GM21786 (cell line): ENCODE data around the gene DISP3.

ENCODE experiments used
- ATAC-seq: cut with Tn5 transposase; IDR thresholded peaks from one replicate; pipeline ENCODE4 v1.9.1; 2021; ENCODE audit not compliant: unreplicated experiment

Gene DISP3

GRCh38 chr1:11486231-11487009 is 7.5 kb downstream of the DISP3 start:
- ATAC-seq: no peak

- ATAC-seq: no peak
Measured at GRCh38 chr1:11487196-11487751, 8.3 kb downstream of the DISP3 start.

GRCh38 chr1:11488201-11488770 is 9.3 kb downstream of the DISP3 start:
- ATAC-seq: no peak

GRCh38 chr1:11488966-11489625 is 10.1 kb downstream of the DISP3 start:
- no peak for ATAC-seq

- ATAC-seq: no peak
Measured at GRCh38 chr1:11492235-11492634, 13.3 kb downstream of the DISP3 start.

- no peak for ATAC-seq
Measured at GRCh38 chr1:11493972-11494655, 15.2 kb downstream of the DISP3 start.

- no peak for ATAC-seq
Measured at GRCh38 chr1:11494771-11495170, 15.8 kb downstream of the DISP3 start.

- ATAC-seq: no peak
Measured at GRCh38 chr1:11495579-11495978, 16.6 kb downstream of the DISP3 start.

GRCh38 chr1:11496551-11497080 is 17.7 kb downstream of the DISP3 start:
- no peak for ATAC-seq

GRCh38 chr1:11498956-11499594 is 20.1 kb downstream of the DISP3 start:
- ATAC-seq: no peak

GRCh38 chr1:11499601-11500331 is 20.8 kb downstream of the DISP3 start:
- ATAC-seq: no peak

- no peak for ATAC-seq
Measured at GRCh38 chr1:11500881-11501280, 21.9 kb downstream of the DISP3 start.

- no peak for ATAC-seq
Measured at GRCh38 chr1:11501491-11501897, 22.5 kb downstream of the DISP3 start.

GRCh38 chr1:11501906-11502485 is 23.0 kb downstream of the DISP3 start:
- no peak for ATAC-seq

- ATAC-seq: no peak
Measured at GRCh38 chr1:11502516-11502915, 23.6 kb downstream of the DISP3 start.

GRCh38 chr1:11504599-11504998 is 25.6 kb downstream of the DISP3 start:
- ATAC-seq: no peak

- ATAC-seq: no peak
Measured at GRCh38 chr1:11505591-11506538, 26.9 kb downstream of the DISP3 start.

- ATAC-seq: no peak
Measured at GRCh38 chr1:11507309-11507708, 28.4 kb downstream of the DISP3 start.
